Measurements from ENCODE around the gene MEIOSIN.
A peak's percentile ranks its signal among the peaks of the same experiment; 100 is the strongest.

Gene MEIOSIN

DNA sequence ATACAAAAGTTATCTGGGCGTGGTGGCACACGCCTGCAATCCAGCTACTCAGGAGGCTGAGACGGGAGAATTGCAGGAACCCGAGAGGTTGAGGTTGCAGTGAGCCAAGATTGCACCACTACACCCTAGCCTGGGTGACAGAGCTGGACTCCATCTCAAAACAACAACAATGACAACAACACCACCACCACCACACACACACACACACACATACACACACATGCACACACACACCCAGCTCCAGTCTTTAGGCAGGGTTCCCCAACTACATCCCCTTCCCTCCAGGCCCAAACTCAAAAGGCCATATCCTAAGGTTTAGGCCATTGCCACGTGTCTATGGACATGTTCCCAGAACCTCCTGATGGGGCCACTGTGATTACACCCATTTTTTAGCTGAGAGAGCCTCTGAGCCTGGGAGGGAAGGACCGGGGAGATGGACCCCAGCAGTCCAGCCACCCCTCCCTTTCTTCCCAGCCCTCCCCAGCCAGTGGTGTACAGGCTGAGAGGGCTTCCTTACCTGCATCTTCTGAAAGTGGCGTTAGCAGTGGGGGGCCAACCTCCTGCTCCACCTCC, 68.5 kb downstream of the MEIOSIN start:
- no peak for DNase-seq (ENCODE audit: low spot score)

DNA sequence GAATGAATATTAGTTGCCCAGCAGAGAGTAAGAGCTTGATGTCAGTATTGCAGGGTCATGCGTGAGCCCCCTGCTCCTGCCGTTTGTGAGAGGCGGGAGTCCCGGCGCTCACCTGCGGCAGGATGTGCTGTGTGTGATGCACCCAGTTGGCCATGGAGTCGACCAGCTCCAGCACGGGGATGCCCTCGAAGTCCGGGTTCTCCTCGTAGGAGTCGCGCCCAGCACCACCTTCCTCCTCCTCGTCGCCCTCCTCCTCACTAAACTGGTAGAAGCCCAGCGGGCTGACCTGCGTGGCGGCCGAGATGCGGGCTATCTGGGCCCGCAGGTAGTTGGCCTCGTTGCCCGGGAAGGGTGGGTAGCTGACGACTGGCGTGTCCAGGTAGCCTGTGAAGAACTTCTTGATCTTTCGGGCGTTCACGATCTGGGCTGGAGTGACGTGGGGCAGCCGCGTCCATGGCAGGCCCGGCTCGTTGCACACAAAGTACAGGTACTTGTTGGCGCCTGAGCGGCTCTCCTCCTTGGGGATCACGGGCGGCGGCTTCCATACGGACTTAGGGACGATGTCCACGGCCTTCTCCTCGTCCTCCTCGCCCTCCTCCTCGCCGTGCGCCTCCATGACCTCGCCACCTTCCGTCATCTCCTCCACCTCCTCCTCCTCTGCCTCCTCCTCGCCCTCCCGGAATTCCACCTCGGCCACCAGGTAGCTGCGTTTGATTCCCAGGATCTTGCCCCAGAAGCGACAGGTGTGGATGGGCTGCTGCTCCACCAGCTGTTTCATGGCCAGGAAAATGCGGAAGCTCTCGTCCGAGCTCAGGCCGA, 71.1 kb downstream of the MEIOSIN start:
- DNase-seq (ENCODE audit: low spot score): no peak

DNA sequence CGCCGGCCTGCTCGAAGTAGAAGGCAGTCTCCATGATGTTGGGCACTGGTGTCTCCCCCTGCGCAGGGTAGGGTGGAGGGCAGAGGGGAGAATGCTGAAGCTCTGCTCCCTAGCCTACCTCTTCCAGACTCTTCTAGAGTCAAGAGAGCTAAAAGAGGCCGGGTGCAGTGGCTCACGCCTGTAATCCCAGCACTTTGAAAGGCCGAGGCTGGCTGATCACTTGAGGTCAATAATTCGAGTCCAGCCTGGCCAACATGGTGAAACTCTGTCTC, 71.7 kb downstream of the MEIOSIN start:
- no peak for DNase-seq (ENCODE audit: low spot score)

DNA sequence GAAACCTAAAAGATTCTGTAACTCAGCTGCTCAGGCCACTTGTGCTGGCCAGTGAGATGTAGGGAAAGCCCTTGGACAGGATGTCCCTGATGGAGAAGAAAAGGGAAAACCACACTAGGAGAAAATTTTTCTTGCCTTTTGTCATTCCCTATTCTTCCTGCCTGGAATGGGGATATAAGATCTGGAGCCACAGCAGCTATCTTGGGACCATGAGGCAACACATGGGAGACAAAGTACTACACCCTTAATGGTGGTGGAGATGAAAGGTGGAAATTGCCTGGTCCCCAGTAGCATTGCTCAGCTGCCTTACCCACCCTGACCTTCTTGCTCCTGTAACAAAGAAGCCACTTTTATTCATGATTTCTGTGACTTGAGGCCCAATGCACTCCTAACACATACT, 72.5 kb downstream of the MEIOSIN start:
- DNase-seq (ENCODE audit: low spot score): no peak

DNA sequence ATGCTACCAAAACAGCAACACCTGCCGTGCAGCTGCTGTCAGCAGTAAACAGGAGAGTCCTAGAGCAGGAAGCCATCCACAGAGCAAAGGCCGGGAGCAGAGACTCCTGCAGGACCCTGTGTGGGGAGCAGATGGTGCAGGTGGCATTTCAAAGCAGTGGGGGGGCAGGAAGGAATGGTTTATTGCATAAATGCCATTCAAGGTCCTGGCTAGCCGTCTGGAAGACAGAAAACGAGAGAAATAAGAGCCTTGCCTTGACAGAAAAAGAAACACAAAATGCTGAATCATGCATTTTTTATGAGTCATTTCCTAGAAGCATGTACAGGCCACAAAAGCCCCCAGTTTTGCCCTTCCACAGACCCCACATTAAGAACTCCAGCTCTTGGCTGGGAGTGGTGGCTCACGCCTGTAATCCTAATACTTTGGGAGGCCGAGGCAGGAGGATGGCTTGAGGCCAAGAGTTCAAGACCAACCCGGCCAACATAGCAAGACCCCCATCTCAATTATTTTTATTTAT, 76.5 kb downstream of the MEIOSIN start:
- peak; percentile 40 for DNase-seq (ENCODE audit: low spot score)

DNA sequence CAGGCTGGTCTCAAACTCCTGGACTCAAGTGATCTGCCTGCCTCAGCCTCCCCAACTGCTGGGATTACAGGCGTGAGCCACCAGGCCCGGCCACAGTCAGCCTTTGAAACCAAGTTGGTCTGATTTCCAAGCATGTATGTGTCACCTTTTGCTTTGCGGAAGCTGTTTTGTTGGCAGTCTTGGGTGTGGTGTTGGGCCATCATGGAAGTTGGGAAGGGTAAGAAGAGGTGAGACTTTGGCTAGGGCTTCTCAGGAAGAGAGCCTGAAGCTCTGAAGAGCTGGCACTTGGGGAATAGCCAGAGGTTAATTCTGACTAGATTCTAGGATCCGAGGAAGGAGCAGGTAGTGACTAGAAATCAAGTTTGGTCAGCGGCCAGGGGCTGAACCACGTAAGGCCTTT, 79.1 kb downstream of the MEIOSIN start:
- DNase-seq (ENCODE audit: low spot score): no peak
